HEK293T (cell line): ENCODE measurements around the gene DENND1C.

ENCODE experiments used
- CTCF ChIA-PET: fragments of 350-600 bp; formaldehyde crosslinking; extraction: SDS; loops from one replicate; lab custom pipeline; 2021; ENCODE audit warnings: antibody characterized with exemption, inconsistent platforms; lab: Yijun Ruan, JAX
- POLR2A ChIA-PET: fragments of 350-600 bp; formaldehyde crosslinking; extraction: SDS; loops from one replicate; lab custom pipeline; 2020; ENCODE audit warnings: antibody characterized with exemption, inconsistent platforms; lab: Yijun Ruan, JAX
- DNase-seq: peaks from one replicate; pipeline ENCODE4 v3.0.0; 2012; ENCODE audit warnings: mixed read lengths; ENCODE audit errors: extremely low spot score
- ARNT ChIP-seq: fragments of 450-650 bp; IDR thresholded peaks from 2 replicates; pipeline ENCODE4 v1.6.1; 2017; ENCODE audit warnings: mild to moderate bottlenecking
- BHLHE40 ChIP-seq: fragments of 450-650 bp; IDR thresholded peaks from 2 replicates; pipeline ENCODE4 v1.6.1; 2016; ENCODE audit warnings: mild to moderate bottlenecking, moderate library complexity, borderline replicate concordance
- CTBP1 ChIP-seq: fragments of 450-650 bp; IDR thresholded peaks from 2 replicates; pipeline ENCODE4 v1.6.1; 2016; ENCODE audit warnings: borderline replicate concordance
- ELF4 ChIP-seq: fragments of 450-650 bp; IDR thresholded peaks from 2 replicates; pipeline ENCODE4 v1.6.1; 2017; ENCODE audit warnings: antibody characterized with exemption
- FOXA1 ChIP-seq: fragments of 450-650 bp; IDR thresholded peaks from 2 replicates; pipeline ENCODE4 v1.6.1; 2016; ENCODE audit warnings: mild to moderate bottlenecking
- FOXK2 ChIP-seq: fragments of 450-650 bp; IDR thresholded peaks from 2 replicates; pipeline ENCODE4 v1.6.1; 2016; ENCODE audit warnings: mild to moderate bottlenecking
- FOXM1 ChIP-seq: fragments of 450-650 bp; IDR thresholded peaks from 2 replicates; pipeline ENCODE4 v1.6.1; 2017; ENCODE audit warnings: mild to moderate bottlenecking, borderline replicate concordance
- HDGF ChIP-seq: fragments of 450-650 bp; IDR thresholded peaks from 2 replicates; pipeline ENCODE4 v1.6.1; 2017; ENCODE audit warnings: antibody characterized with exemption, borderline replicate concordance
- L3MBTL2 ChIP-seq: fragments of 450-650 bp; conservative IDR thresholded peaks from 2 replicates; pipeline ENCODE4 v1.6.1; 2016; ENCODE audit warnings: mild to moderate bottlenecking
- LEF1 ChIP-seq: fragments of 450-650 bp; IDR thresholded peaks from 2 replicates; pipeline ENCODE4 v1.6.1; 2017; ENCODE audit warnings: mild to moderate bottlenecking, borderline replicate concordance
- NFRKB ChIP-seq: fragments of 450-650 bp; IDR thresholded peaks from 2 replicates; pipeline ENCODE4 v1.6.1; 2016; ENCODE audit warnings: mild to moderate bottlenecking, moderate library complexity
- SP1 ChIP-seq: fragments of 450-650 bp; IDR thresholded peaks from 2 replicates; pipeline ENCODE4 v1.6.1; 2017
- SUZ12 ChIP-seq: fragments of 450-650 bp; IDR thresholded peaks from 2 replicates; pipeline ENCODE4 v1.6.1; 2016; ENCODE audit warnings: mild to moderate bottlenecking
- TARDBP ChIP-seq: fragments of 450-650 bp; IDR thresholded peaks from 2 replicates; pipeline ENCODE4 v1.6.1; 2016
- ZNF384 ChIP-seq: fragments of 450-650 bp; IDR thresholded peaks from 2 replicates; pipeline ENCODE4 v1.6.1; 2016
- TF ChIP-seq, protein P1 (sequence below): fragments of 450-650 bp; IDR thresholded peaks from 2 replicates; pipeline ENCODE4 v1.6.1; 2016

The DENND1C gene

GRCh38 chr19:6451583-6452222 lies 29.9 kb downstream of the DENND1C start:
- CTCF ChIA-PET, result no interaction called here
- DNase-seq, result no peak
- POLR2A ChIA-PET, result no interaction called here
- TF ChIP-seq, protein P1, sequence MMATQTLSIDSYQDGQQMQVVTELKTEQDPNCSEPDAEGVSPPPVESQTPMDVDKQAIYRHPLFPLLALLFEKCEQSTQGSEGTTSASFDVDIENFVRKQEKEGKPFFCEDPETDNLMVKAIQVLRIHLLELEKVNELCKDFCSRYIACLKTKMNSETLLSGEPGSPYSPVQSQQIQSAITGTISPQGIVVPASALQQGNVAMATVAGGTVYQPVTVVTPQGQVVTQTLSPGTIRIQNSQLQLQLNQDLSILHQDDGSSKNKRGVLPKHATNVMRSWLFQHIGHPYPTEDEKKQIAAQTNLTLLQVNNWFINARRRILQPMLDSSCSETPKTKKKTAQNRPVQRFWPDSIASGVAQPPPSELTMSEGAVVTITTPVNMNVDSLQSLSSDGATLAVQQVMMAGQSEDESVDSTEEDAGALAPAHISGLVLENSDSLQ, result no peak
- TF ChIP-seq HDGF (no peak), ZNF384 (no peak), TARDBP (no peak), LEF1 (no peak), L3MBTL2 (no peak), SP1 (no peak), ARNT (no peak), ELF4 (no peak), BHLHE40 (no peak), FOXK2 (no peak), FOXA1 (no peak), SUZ12 (no peak)

- no peak for TF ChIP-seq FOXM1
- no peak for TF ChIP-seq SUZ12
- no peak for TF ChIP-seq ARNT
- TF ChIP-seq L3MBTL2, result no peak
- no peak for TF ChIP-seq LEF1
- no peak for TF ChIP-seq NFRKB
- no peak for TF ChIP-seq ELF4
- no peak for TF ChIP-seq BHLHE40
- no peak for TF ChIP-seq SP1
- POLR2A ChIA-PET, result no interaction called here
- CTCF ChIA-PET, result no interaction called here
- no peak for DNase-seq
Observed at GRCh38 chr19:6450166-6450565, 31.4 kb downstream of the DENND1C start.

DNA sequence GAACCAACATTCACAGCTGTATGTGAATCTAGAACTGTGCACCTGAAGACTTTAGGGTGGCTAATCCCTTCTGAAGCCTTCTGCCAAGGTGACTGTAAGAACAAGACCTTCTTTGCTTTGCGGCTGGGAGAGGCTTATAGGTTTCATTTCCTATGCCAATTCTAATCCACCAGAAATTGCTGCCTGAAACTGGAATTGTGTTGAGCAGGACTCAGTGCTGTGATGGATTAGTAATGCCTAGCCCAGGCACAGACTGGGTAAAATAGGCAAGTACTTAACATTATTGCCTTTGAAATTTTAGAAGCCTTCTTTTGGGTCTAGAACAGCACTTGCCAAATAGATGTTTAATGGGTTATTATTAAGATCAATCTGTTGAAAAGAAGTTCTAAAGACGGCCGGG lies 33.5 kb downstream of the DENND1C start:
- no peak for DNase-seq
- CTCF ChIA-PET, result no interaction called here
- no peak for TF ChIP-seq CTBP1
- TF ChIP-seq L3MBTL2, result no peak
- no peak for TF ChIP-seq NFRKB
- TF ChIP-seq FOXA1, result no peak
- TF ChIP-seq, protein P1, result no peak
- no peak for TF ChIP-seq ARNT
- no peak for TF ChIP-seq HDGF
- no peak for TF ChIP-seq FOXM1
- no peak for TF ChIP-seq ZNF384
- no peak for TF ChIP-seq BHLHE40
- TF ChIP-seq FOXK2, result no peak
- TF ChIP-seq LEF1, result no peak
- TF ChIP-seq SP1, result no peak
- no peak for TF ChIP-seq TARDBP
- TF ChIP-seq SUZ12, result no peak
- TF ChIP-seq ELF4, result no peak
- POLR2A ChIA-PET, result interaction anchor here (1.0 kb wide), 1 partner anchor 23 kb away, joined by 3 read pairs; no protein-coding TSS in a partner anchor

GRCh38 chr19:6446452-6446851 lies 35.1 kb downstream of the DENND1C start:
- no peak for DNase-seq
- ChIA-PET POLR2A (no interaction called here), CTCF (no interaction called here)
- TF ChIP-seq HDGF, result no peak
- TF ChIP-seq NFRKB, result no peak
- TF ChIP-seq FOXM1, result no peak
- TF ChIP-seq BHLHE40, result no peak
- no peak for TF ChIP-seq ELF4
- no peak for TF ChIP-seq TARDBP
- no peak for TF ChIP-seq L3MBTL2
- no peak for TF ChIP-seq CTBP1

- DNase-seq, result no peak
- POLR2A ChIA-PET, result no interaction called here
- CTCF ChIA-PET, result no interaction called here
- no peak for TF ChIP-seq TARDBP
Observed at GRCh38 chr19:6443986-6444385, 37.6 kb downstream of the DENND1C start.

DNA sequence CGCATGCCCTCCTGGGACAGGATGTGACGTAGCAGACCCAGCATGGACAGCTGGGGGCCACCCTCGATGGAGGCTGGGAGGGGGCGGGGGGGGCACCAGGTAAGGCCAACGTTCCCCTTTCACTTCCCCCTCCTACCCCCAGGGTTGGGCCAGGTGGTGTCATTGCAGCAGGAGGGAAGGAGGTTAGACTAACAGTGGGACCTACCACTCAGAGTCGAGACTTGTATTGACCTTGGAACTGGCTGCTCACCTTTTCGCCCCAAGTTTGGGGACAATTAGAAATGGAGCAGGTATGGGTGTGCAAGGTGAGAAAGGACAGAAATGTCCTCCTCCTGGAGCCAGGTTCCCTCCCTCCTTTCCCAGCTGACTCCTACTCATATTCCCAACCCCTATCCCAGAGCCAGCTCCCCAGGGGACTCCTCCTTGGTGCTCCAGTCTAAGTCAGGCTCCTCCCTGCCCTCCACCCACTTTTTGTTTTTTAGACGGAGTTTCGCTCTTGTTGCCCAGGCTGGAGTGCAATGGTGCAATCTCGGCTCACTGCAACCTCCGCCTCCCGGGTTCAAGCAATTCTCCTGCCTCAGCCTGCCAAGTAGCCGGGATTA lies 39.4 kb downstream of the DENND1C start:
- ChIA-PET POLR2A (no interaction called here), CTCF (no interaction called here)
- TF ChIP-seq L3MBTL2 (no peak), NFRKB (no peak), CTBP1 (no peak), SP1 (no peak), LEF1 (no peak), SUZ12 (no peak), BHLHE40 (no peak), FOXM1 (no peak), ARNT (no peak), ELF4 (no peak), FOXK2 (no peak), FOXA1 (no peak), TARDBP (no peak), ZNF384 (no peak), HDGF (no peak)
- TF ChIP-seq, protein P1, result no peak
- DNase-seq, result no peak
